ENCODE measurements around the gene MT1G.

- TF ChIP-seq POLR2A (IDR thresholded peaks at IDR 0.05), result no peak
- TF ChIP-seq CTCF (IDR thresholded peaks at IDR 0.05), result no peak
Observed at GRCh38 chr16:56631197-56631596, 36.7 kb downstream of the MT1G start.

Measured in testis (tissue), 2 donors.